ENCODE results near the gene LGALS16.

LGALS16 gene, protein sequence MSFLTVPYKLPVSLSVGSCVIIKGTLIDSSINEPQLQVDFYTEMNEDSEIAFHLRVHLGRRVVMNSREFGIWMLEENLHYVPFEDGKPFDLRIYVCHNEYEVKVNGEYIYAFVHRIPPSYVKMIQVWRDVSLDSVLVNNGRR

DNA sequence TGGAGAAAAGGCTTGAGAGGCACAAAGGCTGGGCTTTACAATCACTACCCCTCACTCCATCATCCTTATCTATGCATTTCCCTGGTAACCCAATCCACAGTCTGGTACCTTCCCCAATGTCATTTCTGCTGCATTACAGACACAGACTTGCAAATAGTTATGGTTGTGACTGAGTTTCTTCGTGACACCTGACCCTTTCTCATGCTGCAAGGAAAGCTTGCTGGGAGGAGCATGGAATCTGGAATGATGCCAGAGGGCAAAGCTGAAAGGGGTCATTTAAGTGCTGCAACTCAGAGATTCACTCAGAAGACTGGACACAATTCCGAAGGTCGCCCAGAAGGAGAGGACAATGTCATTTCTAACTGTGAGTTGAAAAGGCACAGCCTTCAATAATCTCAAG, at the start of gene LGALS16:
Gene LGALS16 (plus strand): TSS at position 301 of the 400 bp plus-strand sequence. CDS start 49 bp downstream, at position 350.
- DNase-seq (ENCODE audit: extremely low read depth, insufficient read length), result no peak
- Histone ChIP-seq H3K4me3 (replicated peaks; ENCODE audit: low read depth, low read length) (no peak within 1 kb of the TSS), H3K36me3 (ENCODE audit: control insufficient read depth, insufficient read depth, low read length) (no peaks in the 10 kb centered on the region), H3K27me3 (replicated peaks; ENCODE audit: control insufficient read depth, insufficient read depth, low read length) (no peaks in the 10 kb centered on the region; the same call in 1 of the 2 replicates)
- no peak for TF ChIP-seq CTCF (IDR thresholded peaks at IDR 0.05; ENCODE audit: insufficient read depth, low read length, poor library complexity, severe bottlenecking)

DNA sequence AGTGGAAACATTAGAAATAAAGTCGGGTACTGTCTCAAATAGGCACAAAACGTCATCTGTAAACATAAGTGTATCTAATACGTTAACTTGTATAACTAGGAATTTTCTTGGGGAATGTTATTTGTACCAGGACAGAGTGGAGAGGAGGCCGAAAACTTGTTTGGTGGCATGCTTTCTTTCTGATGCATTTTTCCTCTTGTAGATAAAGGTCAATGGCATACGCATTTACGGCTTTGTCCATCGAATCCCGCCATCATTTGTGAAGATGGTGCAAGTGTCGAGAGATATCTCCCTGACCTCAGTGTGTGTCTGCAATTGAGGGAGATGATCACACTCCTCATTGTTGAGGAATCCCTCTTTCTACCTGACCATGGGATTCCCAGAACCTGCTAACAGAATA, 48.7 kb upstream of the LGALS16 start:
- no peaks in the 10 kb centered on the region for H3K36me3 ChIP-seq (ENCODE audit: control insufficient read depth, insufficient read depth, low read length)
- no peak for TF ChIP-seq CTCF (IDR thresholded peaks at IDR 0.05; ENCODE audit: insufficient read depth, low read length, poor library complexity, severe bottlenecking)
- H3K4me3 ChIP-seq (replicated peaks; ENCODE audit: low read depth, low read length), result no peak overlapping the region
- H3K27me3 ChIP-seq (replicated peaks; ENCODE audit: control insufficient read depth, insufficient read depth, low read length), result no peaks in the 10 kb centered on the region; the same call in none of the 2 replicates
- DNase-seq (ENCODE audit: extremely low read depth, insufficient read length), result no peak

- no peak for DNase-seq (ENCODE audit: extremely low read depth, insufficient read length)
- Histone ChIP-seq H3K27me3 (replicated peaks; ENCODE audit: control insufficient read depth, insufficient read depth, low read length) (no peaks in the 10 kb centered on the region; the same call in none of the 2 replicates), H3K36me3 (ENCODE audit: control insufficient read depth, insufficient read depth, low read length) (no peaks in the 10 kb centered on the region), H3K4me3 (replicated peaks; ENCODE audit: low read depth, low read length) (no peak overlapping the region)
- TF ChIP-seq CTCF (IDR thresholded peaks at IDR 0.05; ENCODE audit: insufficient read depth, low read length, poor library complexity, severe bottlenecking), result no peak
Measured at GRCh38 chr19:39607561-39607960, 48.2 kb upstream of the LGALS16 start.

GRCh38 chr19:39613597-39613996, 42.1 kb upstream of the LGALS16 start:
- Histone ChIP-seq H3K27me3 (replicated peaks; ENCODE audit: control insufficient read depth, insufficient read depth, low read length) (no peaks in the 10 kb centered on the region), H3K36me3 (ENCODE audit: control insufficient read depth, insufficient read depth, low read length) (no peaks in the 10 kb centered on the region), H3K4me3 (replicated peaks; ENCODE audit: low read depth, low read length) (no peak overlapping the region)
- TF ChIP-seq CTCF (IDR thresholded peaks at IDR 0.05; ENCODE audit: insufficient read depth, low read length, poor library complexity, severe bottlenecking), result no peak
- no peak for DNase-seq (ENCODE audit: extremely low read depth, insufficient read length)

DNA sequence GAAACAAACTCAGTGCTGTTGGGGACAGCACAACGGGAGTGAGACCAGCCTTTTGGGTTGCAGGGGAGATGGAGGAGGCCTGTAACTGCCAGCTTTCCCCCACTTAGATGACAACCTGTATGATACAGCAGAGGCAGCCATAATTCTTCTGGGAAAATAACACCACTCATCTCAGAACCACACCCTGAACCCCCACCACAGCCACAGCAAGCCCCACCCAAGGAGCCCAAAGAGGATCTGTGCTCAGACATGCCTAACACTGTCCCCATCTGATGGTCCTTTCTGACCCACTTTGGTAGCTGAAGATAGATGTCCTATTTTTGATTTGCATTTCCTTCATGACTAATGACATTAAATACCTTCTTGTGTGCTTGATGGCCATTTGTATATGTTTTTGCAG, 38.0 kb upstream of the LGALS16 start:
- Histone ChIP-seq H3K27me3 (replicated peaks; ENCODE audit: control insufficient read depth, insufficient read depth, low read length) (no peaks in the 10 kb centered on the region), H3K36me3 (ENCODE audit: control insufficient read depth, insufficient read depth, low read length) (no peaks in the 10 kb centered on the region), H3K4me3 (replicated peaks; ENCODE audit: low read depth, low read length) (no peak overlapping the region)
- DNase-seq (ENCODE audit: extremely low read depth, insufficient read length), result no peak
- TF ChIP-seq CTCF (IDR thresholded peaks at IDR 0.05; ENCODE audit: insufficient read depth, low read length, poor library complexity, severe bottlenecking), result no peak

DNA sequence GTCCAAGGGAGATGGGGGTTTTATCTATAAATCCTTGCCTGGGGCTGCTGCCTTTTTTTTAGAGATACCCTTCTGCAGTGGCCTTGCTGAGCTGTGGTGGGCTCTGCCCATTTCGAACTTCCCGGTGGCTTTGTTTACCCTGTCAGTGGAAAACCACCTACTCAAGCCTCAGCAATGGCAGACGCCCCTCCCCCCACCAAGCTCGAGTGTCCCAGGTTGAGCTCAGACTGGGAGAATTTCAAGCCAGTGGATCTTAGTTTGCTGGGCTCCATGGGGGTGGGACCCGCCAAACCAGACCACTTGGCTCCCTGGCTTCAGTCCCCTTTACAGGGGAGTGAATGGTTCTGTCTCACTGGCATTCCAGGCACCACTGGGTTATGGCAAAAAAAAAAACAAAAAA, 31.8 kb upstream of the LGALS16 start:
- H3K4me3 ChIP-seq (replicated peaks; ENCODE audit: low read depth, low read length), result no peak overlapping the region

More for the DNA sequence above, 31.8 kb upstream of the LGALS16 start:
- Histone ChIP-seq H3K27me3 (replicated peaks; ENCODE audit: control insufficient read depth, insufficient read depth, low read length) (no peaks in the 10 kb centered on the region), H3K36me3 (ENCODE audit: control insufficient read depth, insufficient read depth, low read length) (no peaks in the 10 kb centered on the region)
- DNase-seq (ENCODE audit: extremely low read depth, insufficient read length), result no peak
- no peak for TF ChIP-seq CTCF (IDR thresholded peaks at IDR 0.05; ENCODE audit: insufficient read depth, low read length, poor library complexity, severe bottlenecking)
